HCT116 (cell line): Measurements from ENCODE around the gene DLEU7. TPM values are rescaled to one million over a fixed set of nuclear protein-coding genes. Genes with fewer than 3 reads are reported as not detected.

ENCODE experiments used
- ATAC-seq: fragments of 200-7000 bp; cut with Tn5 transposase; 2 replicates; pipeline ENCODE4 v1.9.1; 2020; ENCODE audit warnings: mild to moderate bottlenecking, moderate library complexity
- BruUV-seq: library from RNA; stranded (reverse); fragments of 400-500 nt; replicated peaks from 2 replicates; lab custom pipeline; 2021; lab: Mats Ljungman, UMichigan
- CTCF ChIA-PET: fragments of 300-600 bp; sonication (Branson Sonifier 250); formaldehyde crosslinking; loops from one replicate; lab custom pipeline; 2021; ENCODE audit warnings: antibody characterized with exemption; lab: Charles Lee
- POLR2A ChIA-PET: fragments of 300-600, 350-600 bp; sonication (Branson Sonifier 250); formaldehyde crosslinking; loops from one replicate; lab custom pipeline; 2021; ENCODE audit warnings: antibody characterized with exemption; lab: Charles Lee
- RAD21 ChIA-PET, 2 experiments: fragments of 300-600 bp; sonication (Branson Sonifier 250); formaldehyde crosslinking; loops; one replicate each; lab custom pipeline; 2023; ENCODE audit warnings: low total read pairs in 2 of 2; ENCODE audit not compliant: uncharacterized antibody in 2 of 2, unreplicated experiment in 2 of 2, low non-redundant PET in 1 of 2; lab: Charles Lee
- DNase-seq: peaks from one replicate; pipeline ENCODE4 v3.0.0-alpha.2; 2010; ENCODE audit warnings: low read depth, low spot score
- H2AFZ ChIP-seq: fragments of 200-600 bp; shearing (Covaris generic), sonication (generic); 2 replicates; pipeline ENCODE4 v1.6.1; 2017; ENCODE audit warnings: low read depth, mixed run types, mixed read lengths, antibody characterized with exemption, low read length; ENCODE audit not compliant: poor library complexity, severe bottlenecking
- H3K27ac ChIP-seq: 2 replicates; pipeline ENCODE4 v1.5.1; 2012; ENCODE audit warnings: low read depth, low read length
- H3K27me3 ChIP-seq: fragments of 200-600 bp; sonication (generic); 2 replicates; pipeline ENCODE4 v1.6.1; 2016; ENCODE audit warnings: mixed run types, low read length, mixed read lengths; ENCODE audit not compliant: insufficient read depth
- H3K36me3 ChIP-seq, 2 experiments: fragments of 200-500 bp in 1 of 2; fragments of 200-600 bp in 1 of 2; sonication (Bioruptor generic) in 1 of 2; sonication (generic) in 1 of 2; 2 replicates each; pipeline versions ENCODE4 v1.5.1 to v1.6.1; 2014 to 2016; ENCODE audit warnings: low read length in 2 of 2, inconsistent platforms in 1 of 2, mixed read lengths in 1 of 2, mixed run types in 1 of 2; ENCODE audit not compliant: insufficient read depth in 2 of 2, control insufficient read depth in 1 of 2
- H3K4me1 ChIP-seq, 2 experiments: fragments of 200-600 bp in 1 of 2; sonication (generic) in 1 of 2; 2 replicates each; pipeline versions ENCODE4 v1.5.1 to v1.6.1; 2012 to 2017; ENCODE audit warnings: low read length in 2 of 2, inconsistent platforms in 1 of 2, mild to moderate bottlenecking in 1 of 2, mixed read lengths in 1 of 2, mixed run types in 1 of 2, moderate library complexity in 1 of 2; ENCODE audit not compliant: insufficient read depth in 2 of 2, control insufficient read depth in 1 of 2
- H3K4me2 ChIP-seq: fragments of 200-600 bp; sonication (generic); 2 replicates; pipeline ENCODE4 v1.6.1; 2017; ENCODE audit warnings: mixed run types, low read length, mixed read lengths
- H3K4me3 ChIP-seq, 2 experiments: fragments of 200-600 bp in 1 of 2; sonication (generic) in 1 of 2; replicated peaks in 1 of 2; 2 replicates each; pipeline ENCODE4 v1.5.1; 2011 to 2016; ENCODE audit warnings: low read length in 2 of 2, control low read depth in 1 of 2, low read depth in 1 of 2, mild to moderate bottlenecking in 1 of 2, mixed read lengths in 1 of 2, mixed run types in 1 of 2
- H3K79me2 ChIP-seq: fragments of 200-600 bp; sonication (generic); 2 replicates; pipeline ENCODE4 v1.6.1; 2017; ENCODE audit warnings: mild to moderate bottlenecking, mixed run types, low read length, moderate library complexity, mixed read lengths; ENCODE audit not compliant: insufficient read depth
- H3K9ac ChIP-seq: fragments of 200-600 bp; sonication (generic); 2 replicates; pipeline ENCODE4 v1.6.1; 2016; ENCODE audit warnings: low read length, mixed read lengths
- H3K9me2 ChIP-seq: fragments of 200-600 bp; sonication (generic), shearing (Covaris generic); 2 replicates; pipeline ENCODE4 v1.6.1; 2017; ENCODE audit warnings: mixed run types, mild to moderate bottlenecking, moderate library complexity; ENCODE audit not compliant: insufficient read depth
- H3K9me3 ChIP-seq, 2 experiments: fragments of 200-500 bp in 1 of 2; fragments of 200-600 bp in 1 of 2; sonication (Bioruptor generic) in 1 of 2; sonication (generic) in 1 of 2; 2 replicates each; pipeline ENCODE4 v1.6.1; 2014 to 2017; ENCODE audit warnings: low read length in 2 of 2, mixed read lengths in 2 of 2, inconsistent platforms in 1 of 2, low read depth in 1 of 2, mild to moderate bottlenecking in 1 of 2, mixed run types in 1 of 2, moderate library complexity in 1 of 2; ENCODE audit not compliant: control insufficient read depth in 1 of 2, insufficient read depth in 1 of 2
- H4K20me1 ChIP-seq: fragments of 200-600 bp; sonication (generic), shearing (Covaris generic); 2 replicates; pipeline ENCODE4 v1.6.1; 2017; ENCODE audit warnings: mixed run types, mild to moderate bottlenecking, moderate library complexity; ENCODE audit not compliant: insufficient read depth
- ATF3 ChIP-seq: IDR thresholded peaks from 2 replicates; pipeline ENCODE4 v1.6.1; 2012
- CBX3 ChIP-seq: IDR thresholded peaks from 2 replicates; pipeline ENCODE4 v1.6.1; 2012; ENCODE audit warnings: low read depth
- CTCF ChIP-seq, 3 experiments: fragments of 200-600 bp in 1 of 3; sonication (generic) in 1 of 3; IDR thresholded peaks in 2 of 3; conservative IDR thresholded peaks in 1 of 3; 2 replicates each; pipeline ENCODE4 v1.5.1; 2012 to 2017; ENCODE audit warnings: low read depth in 2 of 3, low read length in 2 of 3, antibody characterized with exemption in 1 of 3, borderline replicate concordance in 1 of 3, control low read depth in 1 of 3, mild to moderate bottlenecking in 1 of 3, mixed read lengths in 1 of 3, mixed run types in 1 of 3, moderate library complexity in 1 of 3; ENCODE audit not compliant: insufficient read depth in 1 of 3
- EGR1 ChIP-seq: IDR thresholded peaks from 2 replicates; pipeline ENCODE4 v1.6.1; 2012; ENCODE audit warnings: low read depth
- JUND ChIP-seq: IDR thresholded peaks from 2 replicates; pipeline ENCODE4 v1.6.1; 2012
- POLR2A ChIP-seq: IDR thresholded peaks from 2 replicates; pipeline ENCODE4 v1.7.0; 2011; ENCODE audit warnings: borderline replicate concordance; ENCODE audit not compliant: insufficient read depth, insufficient read length; ENCODE audit errors: extremely low read depth
- POLR2AphosphoS5 ChIP-seq: IDR thresholded peaks from 2 replicates; pipeline ENCODE4 v1.6.1; 2011; ENCODE audit warnings: mild to moderate bottlenecking, low read depth, low read length, moderate library complexity
- SP1 ChIP-seq: IDR thresholded peaks from 2 replicates; pipeline ENCODE4 v1.6.1; 2012; ENCODE audit warnings: low read depth
- TCF7L2 ChIP-seq: IDR thresholded peaks from 2 replicates; pipeline ENCODE4 v1.7.0; 2011; ENCODE audit warnings: borderline replicate concordance, inconsistent platforms; ENCODE audit not compliant: insufficient read depth, insufficient read length; ENCODE audit errors: extremely low read depth
- YY1 ChIP-seq: IDR thresholded peaks from 2 replicates; pipeline ENCODE4 v1.6.1; 2011; ENCODE audit warnings: low read length, low read depth, moderate library complexity, mild to moderate bottlenecking; ENCODE audit not compliant: insufficient replicate concordance; ENCODE audit errors: extremely low read depth
- ZNF274 ChIP-seq: fragments of 200-500 bp; sonication (Bioruptor generic); IDR thresholded peaks from 2 replicates; pipeline ENCODE4 v1.6.1; 2014; ENCODE audit warnings: mild to moderate bottlenecking, low read depth, low read length, inconsistent platforms
- intact Hi-C: fragments of 100-400 bp; cut with micrococcal nuclease; formaldehyde crosslinking; loops from 2 replicates; pipeline ENCODE4 v1.10.0; 2022
- total RNA-seq: library from RNA; stranded (reverse); gene quantifications from one replicate; pipeline ENCODE4 v1.2.1, GENCODE V29; 2021; ENCODE audit not compliant: unreplicated experiment
- TF ChIP-seq, protein P1 (sequence below): IDR thresholded peaks from 2 replicates; pipeline ENCODE4 v1.6.1; 2011; ENCODE audit warnings: mild to moderate bottlenecking, low read length, moderate library complexity; ENCODE audit not compliant: insufficient replicate concordance; ENCODE audit errors: extremely low read depth
- TF ChIP-seq, protein P2 (sequence below): IDR thresholded peaks from 2 replicates; pipeline ENCODE4 v1.6.1; 2012; ENCODE audit warnings: low read depth

DLEU7 gene
- total RNA-seq, 1 experiment from 2014 or later, result not detected

GRCh38 chr13:50873467-50873866 is 30.0 kb upstream of the DLEU7 start:
- no peaks in the 10 kb centered on the region for H3K9me3 ChIP-seq
- no peak for ATAC-seq
- ChIA-PET POLR2A (no interaction called here), RAD21 (no interaction called here)
- no peaks in the 10 kb centered on the region for H3K4me1 ChIP-seq
- H3K9me2 ChIP-seq, result no peaks in the 10 kb centered on the region
- H3K9ac ChIP-seq, result no peak overlapping the region
- no peaks in the 10 kb centered on the region for H3K36me3 ChIP-seq
- no peaks in the 10 kb centered on the region for H4K20me1 ChIP-seq
- no TSS peak for BruUV-seq
- H3K79me2 ChIP-seq, result no peaks in the 10 kb centered on the region
- H3K4me2 ChIP-seq, result no peak overlapping the region
- no peak for TF ChIP-seq ATF3
- no peak for TF ChIP-seq ZNF274
- no peak for TF ChIP-seq SP1
- no peak for TF ChIP-seq JUND
- TF ChIP-seq, protein P1, sequence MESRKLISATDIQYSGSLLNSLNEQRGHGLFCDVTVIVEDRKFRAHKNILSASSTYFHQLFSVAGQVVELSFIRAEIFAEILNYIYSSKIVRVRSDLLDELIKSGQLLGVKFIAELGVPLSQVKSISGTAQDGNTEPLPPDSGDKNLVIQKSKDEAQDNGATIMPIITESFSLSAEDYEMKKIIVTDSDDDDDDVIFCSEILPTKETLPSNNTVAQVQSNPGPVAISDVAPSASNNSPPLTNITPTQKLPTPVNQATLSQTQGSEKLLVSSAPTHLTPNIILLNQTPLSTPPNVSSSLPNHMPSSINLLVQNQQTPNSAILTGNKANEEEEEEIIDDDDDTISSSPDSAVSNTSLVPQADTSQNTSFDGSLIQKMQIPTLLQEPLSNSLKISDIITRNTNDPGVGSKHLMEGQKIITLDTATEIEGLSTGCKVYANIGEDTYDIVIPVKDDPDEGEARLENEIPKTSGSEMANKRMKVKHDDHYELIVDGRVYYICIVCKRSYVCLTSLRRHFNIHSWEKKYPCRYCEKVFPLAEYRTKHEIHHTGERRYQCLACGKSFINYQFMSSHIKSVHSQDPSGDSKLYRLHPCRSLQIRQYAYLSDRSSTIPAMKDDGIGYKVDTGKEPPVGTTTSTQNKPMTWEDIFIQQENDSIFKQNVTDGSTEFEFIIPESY, result no peak
- no peak for TF ChIP-seq YY1
- TF ChIP-seq, protein P2, sequence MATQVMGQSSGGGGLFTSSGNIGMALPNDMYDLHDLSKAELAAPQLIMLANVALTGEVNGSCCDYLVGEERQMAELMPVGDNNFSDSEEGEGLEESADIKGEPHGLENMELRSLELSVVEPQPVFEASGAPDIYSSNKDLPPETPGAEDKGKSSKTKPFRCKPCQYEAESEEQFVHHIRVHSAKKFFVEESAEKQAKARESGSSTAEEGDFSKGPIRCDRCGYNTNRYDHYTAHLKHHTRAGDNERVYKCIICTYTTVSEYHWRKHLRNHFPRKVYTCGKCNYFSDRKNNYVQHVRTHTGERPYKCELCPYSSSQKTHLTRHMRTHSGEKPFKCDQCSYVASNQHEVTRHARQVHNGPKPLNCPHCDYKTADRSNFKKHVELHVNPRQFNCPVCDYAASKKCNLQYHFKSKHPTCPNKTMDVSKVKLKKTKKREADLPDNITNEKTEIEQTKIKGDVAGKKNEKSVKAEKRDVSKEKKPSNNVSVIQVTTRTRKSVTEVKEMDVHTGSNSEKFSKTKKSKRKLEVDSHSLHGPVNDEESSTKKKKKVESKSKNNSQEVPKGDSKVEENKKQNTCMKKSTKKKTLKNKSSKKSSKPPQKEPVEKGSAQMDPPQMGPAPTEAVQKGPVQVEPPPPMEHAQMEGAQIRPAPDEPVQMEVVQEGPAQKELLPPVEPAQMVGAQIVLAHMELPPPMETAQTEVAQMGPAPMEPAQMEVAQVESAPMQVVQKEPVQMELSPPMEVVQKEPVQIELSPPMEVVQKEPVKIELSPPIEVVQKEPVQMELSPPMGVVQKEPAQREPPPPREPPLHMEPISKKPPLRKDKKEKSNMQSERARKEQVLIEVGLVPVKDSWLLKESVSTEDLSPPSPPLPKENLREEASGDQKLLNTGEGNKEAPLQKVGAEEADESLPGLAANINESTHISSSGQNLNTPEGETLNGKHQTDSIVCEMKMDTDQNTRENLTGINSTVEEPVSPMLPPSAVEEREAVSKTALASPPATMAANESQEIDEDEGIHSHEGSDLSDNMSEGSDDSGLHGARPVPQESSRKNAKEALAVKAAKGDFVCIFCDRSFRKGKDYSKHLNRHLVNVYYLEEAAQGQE, result no peak
- no peak for TF ChIP-seq POLR2A
- TF ChIP-seq EGR1, result no peak
- no peak for TF ChIP-seq TCF7L2
- TF ChIP-seq CBX3, result no peak
- no peak for TF ChIP-seq POLR2AphosphoS5
- no peak for TF ChIP-seq CTCF (IDR thresholded peaks at IDR 0.05 in 2 of 3, conservative IDR thresholded peaks at IDR 0.05 in 1 of 3; ENCODE audit: borderline replicate concordance in 1 of 3, insufficient read depth in 1 of 3, low read depth in 2 of 3, low read length in 2 of 3)
- TF ChIP-seq, all 23 proteins: peak for 0
- DNase-seq, result no peak
- no peak overlapping the region for H3K27ac ChIP-seq
- H3K27me3 ChIP-seq, result no peaks in the 10 kb centered on the region
- CTCF ChIA-PET, result no interaction called here
- H2AFZ ChIP-seq, result no peak overlapping the region
- H3K4me3 ChIP-seq, result no peak overlapping the region
- intact Hi-C loops, result no loop called here
